Medulla oblongata (tissue), 1 donor: ENCODE measurements around the gene ZNF146.
"Not testable (repeated sequence)": the region's sequence is repeated elsewhere in the genome, so short reads cannot be mapped to it uniquely, and the experiment has no call there.

Experiments used
- DNase-seq: peaks from one replicate; pipeline ENCODE4 v3.0.0-alpha.2; 2015; ENCODE audit errors: extremely low spot score

Gene ZNF146

DNA sequence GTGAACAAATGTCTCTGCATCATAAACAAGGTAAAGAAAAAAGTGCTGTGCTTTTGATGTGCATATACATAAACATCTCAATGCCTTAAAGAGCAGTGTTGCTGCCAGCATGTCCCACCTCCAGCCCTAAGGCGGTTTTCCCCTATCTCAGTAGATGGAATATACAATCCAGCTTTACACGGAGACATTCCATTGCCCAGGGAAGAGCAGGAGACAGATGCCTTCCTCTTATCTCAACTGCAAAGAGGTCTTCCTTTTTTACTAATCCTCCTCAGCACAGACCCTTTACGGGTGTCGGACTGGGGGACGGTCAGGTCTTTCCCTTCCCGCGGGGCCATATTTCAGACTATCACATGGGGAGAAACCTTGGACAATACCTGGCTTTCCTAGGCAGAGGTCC, 18.7 kb downstream of the ZNF146 start:
- not testable (repeated sequence) for DNase-seq

GRCh38 chr19:36236304-36236945, 21.5 kb downstream of the ZNF146 start:
- no peak for DNase-seq

DNA sequence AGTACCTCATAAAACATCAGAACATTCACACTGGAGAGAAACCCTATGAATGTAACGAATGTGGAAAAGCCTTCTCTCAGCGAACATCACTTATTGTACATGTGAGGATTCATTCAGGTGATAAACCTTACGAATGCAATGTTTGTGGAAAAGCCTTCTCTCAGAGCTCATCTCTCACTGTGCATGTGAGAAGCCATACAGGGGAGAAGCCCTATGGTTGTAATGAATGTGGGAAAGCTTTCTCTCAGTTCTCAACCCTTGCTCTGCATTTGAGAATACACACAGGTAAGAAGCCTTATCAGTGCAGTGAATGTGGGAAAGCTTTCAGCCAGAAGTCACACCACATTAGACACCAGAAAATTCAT, 22.0 kb downstream of the ZNF146 start:
- DNase-seq: no peak

GRCh38 chr19:36244066-36244465, 29.2 kb downstream of the ZNF146 start:
- no peak for DNase-seq

DNA sequence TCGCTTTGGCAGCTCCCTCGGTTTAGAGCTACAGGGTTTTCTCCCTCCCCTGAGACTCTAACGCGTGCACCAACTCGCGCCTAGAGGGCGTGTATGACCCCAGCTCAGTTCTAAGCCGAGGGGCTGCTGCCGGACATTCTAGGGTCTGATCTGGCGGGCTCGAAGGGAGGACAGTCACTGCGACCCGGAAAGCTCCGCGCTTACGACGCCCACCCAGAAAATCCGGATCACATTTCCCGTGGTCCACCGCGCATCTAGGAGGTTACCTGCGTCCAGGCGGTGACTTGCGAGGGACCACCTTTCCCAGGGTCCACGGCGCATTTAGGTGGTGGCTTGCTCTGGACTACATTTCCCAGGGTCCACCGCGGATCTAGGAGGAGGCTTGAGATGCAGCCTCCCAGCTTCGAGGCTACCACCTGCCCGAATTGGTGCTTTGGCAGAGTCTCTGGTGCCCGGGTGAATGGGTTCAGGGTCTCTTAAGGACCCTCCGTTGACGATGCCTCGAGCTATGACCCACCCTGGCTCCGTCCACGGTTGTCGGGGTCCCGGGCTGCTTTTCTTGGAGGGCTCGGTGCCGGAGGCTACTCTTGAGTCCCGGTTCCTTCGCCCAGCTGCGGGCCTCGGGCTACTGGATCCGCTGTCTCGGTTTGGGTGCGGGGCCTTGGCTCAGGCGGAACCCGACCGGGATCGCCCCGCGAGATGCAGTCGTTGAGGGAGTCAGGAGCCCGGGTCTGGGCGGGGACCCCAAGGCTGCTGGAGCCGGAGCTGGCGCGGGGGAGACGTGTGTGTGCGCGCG, 30.5 kb downstream of the ZNF146 start:
- no peak for DNase-seq

DNA sequence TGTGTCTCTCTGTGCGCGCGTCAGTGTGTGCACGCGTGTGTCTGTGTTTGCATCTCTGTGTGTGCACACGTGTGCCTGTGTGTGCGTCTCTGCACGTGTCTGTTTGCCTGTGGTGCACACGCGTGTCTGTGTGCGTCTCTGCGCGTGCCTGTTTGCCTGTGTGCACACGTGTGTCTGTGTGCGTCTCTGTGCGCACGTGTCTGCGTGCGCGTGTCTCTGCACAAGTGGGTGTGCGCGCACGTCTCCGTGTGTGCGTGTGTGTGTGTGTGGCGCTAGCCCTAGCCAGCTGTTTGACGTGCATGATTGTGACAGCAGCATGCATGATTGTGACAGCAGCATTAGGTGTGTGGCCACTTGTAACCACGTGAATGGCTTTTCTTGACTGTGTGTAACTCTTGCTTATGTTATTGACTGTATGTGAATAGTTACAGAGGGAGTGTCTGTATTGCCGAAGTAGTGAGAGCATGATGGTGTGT, 31.1 kb downstream of the ZNF146 start:
- no peak for DNase-seq

DNA sequence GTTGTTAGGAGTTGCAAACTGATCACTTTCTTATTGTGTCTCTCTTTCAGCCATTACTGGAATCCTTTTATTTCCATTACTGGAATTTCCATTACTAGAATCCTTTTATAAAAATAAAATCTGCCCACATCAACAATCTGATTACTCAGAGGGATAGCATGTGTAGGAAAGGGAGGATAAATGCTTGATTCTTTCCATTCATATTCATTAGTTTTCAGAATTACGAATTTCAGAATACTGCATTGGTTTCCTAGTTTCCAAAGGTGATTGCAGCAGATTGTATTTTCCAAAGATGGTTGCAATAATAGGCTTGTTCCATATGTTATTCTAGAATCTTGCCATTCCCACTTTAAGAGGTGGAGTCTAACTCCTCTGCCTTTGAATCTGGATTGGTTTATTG, 37.1 kb downstream of the ZNF146 start:
- no peak for DNase-seq

DNA sequence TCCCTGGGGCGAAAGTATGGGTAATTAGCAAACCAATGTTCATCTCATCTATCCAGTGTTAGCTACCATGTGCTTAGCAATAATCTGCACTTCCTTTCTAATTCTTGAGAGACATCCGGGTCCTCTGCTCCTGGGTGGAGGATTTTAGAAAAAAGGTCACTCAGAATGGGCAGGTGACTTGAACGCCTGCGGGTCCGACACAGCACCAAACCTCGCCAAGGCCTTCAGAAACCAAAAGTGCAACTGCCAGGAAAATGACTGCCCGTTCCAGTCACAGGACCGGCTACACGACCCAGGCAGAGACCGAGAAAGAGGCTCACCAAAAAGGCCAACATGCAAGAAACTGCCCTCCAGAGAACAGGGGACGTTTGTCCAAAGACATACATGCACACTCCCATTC, 39.9 kb downstream of the ZNF146 start:
- DNase-seq: no peak

GRCh38 chr19:36255316-36255715, 40.4 kb downstream of the ZNF146 start:
- DNase-seq: no peak

- DNase-seq: no peak
Observed at GRCh38 chr19:36256064-36256463, 41.2 kb downstream of the ZNF146 start.

DNA sequence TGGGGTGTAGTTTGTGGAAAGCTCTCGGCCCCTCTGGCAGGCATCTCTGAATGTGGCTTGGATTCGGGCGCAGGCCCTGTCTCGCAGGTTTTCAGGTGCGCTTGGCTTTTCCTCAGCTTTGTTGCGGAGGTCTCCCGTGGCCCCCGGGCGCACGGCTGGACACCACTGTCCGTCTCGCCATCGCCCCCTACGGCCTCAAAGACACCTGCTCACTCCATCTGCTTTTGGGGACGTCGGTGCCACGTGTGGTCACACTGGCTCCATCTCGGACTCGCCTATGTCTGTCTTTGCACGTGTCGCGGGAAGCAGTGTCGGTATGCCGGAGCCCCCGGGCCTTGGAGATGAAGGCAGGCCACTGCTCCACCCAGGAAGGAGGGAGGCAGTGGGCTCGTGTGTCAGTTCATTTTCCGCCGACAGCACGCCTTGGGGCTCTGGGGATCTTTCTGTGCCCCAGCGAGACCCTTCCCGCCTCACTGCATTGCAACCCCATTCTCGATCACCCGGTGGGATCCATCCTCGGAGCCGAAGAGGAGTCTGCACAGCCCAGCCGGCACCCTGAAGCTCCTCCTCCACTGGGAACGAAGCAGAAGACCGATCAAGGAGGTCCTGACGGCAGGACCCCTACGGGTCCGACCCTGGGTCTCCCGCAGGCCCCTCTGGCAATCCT, 42.1 kb downstream of the ZNF146 start:
- DNase-seq: no peak

DNA sequence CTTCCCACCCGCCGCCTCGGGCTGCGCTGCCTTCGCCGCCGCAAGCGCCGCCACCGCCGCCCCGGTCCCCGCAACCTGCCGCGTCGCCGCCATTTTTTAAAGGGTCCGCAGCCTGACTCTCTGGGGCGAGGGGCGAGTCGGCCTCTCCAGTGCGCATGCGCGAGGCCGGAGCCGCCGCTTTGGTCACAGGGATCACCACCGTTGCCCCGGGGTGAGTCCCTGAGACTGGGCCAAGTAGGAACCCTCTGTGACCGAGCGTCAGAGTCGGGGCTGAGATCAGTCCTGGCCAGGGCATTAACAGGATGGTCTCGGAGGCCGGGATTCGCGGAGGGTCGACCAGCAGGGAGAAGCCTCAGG, 42.6 kb downstream of the ZNF146 start:
- DNase-seq: no peak

DNA sequence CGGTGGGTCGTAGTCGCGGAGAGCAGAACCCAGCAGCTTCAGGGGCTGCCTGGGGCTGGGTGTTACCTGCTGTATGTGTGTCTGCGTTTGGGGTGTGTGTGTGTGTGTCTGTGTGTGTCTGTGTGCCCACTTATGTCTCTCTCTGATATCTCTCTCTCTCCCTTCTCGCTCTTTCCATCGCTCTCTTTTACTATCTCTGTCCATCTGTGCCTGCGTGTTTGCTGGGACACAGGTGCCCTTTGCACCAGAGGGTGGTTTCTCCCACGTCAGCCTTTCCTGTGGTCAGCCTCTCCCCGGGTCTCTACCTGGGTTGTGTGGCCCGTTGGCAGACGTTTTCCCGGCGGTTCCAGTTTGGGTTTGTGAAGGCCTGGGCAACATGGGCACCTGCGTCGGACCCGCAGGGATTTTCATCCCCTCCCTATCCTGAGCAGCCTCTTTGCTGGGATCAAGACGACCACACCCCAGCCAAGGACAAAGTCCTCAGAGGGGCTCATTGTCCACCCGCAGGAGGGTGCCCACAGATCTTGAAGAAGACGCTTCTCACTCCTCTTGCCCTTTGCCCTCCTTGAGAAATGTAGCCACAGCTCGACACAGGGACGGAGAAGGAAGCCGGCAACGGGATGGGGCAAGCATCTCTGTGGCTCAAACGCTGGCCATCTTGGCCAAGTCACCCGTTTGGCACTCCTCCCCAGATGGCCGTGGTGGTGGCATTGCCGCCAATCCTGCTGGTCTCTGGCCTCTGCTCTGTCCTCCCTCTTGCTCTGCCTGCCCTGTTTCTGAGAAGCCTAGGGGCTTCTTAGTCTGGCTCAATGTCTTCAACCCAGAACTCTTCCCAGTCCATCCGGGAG, 43.3 kb downstream of the ZNF146 start:
- DNase-seq: no peak

DNA sequence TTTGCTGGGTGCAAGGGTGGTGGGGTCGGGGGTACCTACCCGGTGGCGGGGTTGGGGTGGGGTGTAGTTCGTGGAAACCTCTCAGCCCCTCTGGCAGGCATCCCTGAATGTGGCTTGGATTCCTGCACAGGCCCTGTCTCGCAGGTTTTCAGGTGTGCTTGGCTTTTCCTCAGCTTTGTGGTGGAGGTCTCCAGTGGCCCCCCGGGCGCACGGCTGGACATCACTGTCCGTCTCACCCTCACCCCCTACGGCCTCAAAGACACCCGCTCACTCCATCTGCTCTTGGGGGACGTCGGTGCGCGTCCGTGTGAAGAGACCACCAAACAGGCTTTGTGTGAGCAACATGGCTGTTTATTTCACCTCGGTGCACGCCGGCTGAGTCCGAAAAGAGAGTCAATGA, 44.3 kb downstream of the ZNF146 start:
- DNase-seq: no peak

- no peak for DNase-seq
Observed at GRCh38 chr19:36265064-36265463, 50.2 kb downstream of the ZNF146 start.

DNA sequence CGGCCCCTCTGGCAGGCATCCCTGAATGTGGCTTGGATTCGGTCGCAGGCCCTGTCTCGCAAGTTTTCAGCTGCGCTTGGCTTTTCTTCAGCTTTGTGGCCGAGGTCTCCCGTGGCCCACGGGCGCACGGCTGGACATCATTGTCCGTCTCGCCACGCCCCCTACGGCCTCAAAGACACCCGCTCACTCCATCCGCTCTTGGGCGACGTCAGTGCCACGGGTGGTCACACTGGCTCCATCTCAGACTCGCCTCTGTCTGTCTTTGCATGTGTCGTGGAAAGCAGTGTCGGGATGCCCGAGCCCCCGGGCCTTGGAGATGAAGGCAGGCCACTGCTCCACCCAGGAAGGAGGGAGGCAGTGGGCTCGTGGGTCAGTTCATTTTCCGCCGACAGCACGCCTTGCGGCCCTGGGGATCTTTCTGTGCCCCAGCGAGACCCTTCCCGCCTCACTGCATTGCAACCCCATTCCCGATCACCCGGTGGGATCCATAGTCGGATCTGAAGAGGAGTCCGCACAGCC, 51.0 kb downstream of the ZNF146 start:
- DNase-seq: no peak

- DNase-seq: no peak
Observed at GRCh38 chr19:36266375-36266961, 51.6 kb downstream of the ZNF146 start.

DNA sequence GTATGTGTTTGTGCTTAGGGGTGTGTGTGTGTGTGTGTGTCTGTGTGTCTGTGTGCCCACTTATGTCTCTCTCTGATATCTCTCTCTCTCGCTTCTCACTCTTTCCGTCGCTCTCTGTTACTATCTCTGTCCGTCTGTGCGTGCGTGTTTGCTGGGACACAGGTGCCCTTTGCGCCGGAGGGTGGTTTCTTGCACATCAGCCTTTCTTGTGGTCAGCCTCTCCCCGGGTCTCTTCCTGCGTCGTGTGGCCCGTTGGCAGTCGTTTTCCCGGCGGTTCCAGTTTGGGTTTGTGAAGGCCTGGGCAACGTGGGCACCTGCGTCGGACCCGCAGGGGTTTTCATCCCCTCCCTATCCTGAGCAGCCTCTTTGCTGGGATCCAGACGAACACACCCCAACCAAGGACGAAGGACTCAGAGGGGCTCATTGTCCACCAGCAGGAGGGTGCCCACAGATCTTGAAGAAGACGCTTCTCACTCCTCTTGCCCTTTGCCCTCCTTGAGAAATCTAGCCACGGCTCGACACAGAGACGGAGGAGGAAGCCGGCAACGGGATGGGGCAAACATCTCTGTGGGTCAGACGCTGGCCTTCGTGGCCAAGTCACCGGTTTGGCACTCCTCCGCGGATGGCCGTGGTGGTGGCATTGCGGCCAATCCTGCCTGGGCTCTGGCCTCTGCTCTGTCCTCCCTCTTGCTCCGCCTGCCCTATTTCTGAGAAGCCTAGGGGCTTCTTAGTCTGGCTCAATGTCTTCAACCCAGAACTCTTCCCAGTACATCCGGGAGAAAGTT, 52.3 kb downstream of the ZNF146 start:
- no peak for DNase-seq

DNA sequence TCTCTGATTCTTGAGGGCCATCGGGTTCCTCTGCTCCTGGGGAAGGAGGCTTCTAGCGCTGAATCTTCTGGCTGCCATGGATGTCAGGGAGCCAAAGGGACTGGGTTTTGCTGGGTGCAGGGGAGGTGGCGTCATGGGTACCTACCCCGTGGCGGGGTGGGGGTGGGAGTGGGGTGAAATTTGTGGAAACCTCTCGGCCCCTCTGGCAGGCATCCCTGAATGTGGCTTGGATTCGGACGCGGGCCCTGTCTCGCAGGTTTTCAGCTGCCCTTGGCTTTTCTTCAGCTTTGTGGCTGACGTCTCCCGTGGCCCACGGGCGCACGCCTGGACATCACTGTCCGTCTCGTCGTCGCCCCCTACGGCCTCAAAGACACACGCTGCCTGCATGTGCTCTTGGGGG, 53.2 kb downstream of the ZNF146 start:
- not testable (repeated sequence) for DNase-seq

- DNase-seq: not testable (repeated sequence)
Observed at GRCh38 chr19:36268591-36268990, 53.7 kb downstream of the ZNF146 start.

DNA sequence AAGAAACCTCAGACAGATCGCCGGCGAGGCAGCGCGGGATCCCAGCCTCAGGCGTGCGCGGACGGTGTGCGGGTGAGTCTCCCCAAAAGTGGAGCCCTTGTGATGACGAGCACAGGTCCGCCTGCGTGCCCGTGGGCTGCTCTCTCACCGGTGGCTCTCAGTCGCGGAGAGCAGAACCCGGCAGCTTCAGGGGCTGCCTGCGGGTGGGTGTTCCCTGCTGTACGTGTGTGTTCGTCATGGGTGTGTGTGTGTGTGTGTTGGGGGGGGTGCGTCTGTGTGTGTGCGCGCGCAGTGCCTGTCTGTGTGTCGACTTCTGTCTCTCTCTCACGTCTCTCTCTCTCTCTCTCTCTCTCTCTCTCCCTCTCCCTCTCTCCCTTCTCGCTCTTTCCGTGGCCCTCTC, 54.4 kb downstream of the ZNF146 start:
- not testable (repeated sequence) for DNase-seq
